ENCODE measurements around the gene FOXP1.

Gene FOXP1

GRCh38 chr3:71265365-71265915 lies 318.1 kb downstream of the FOXP1 start:
- DNase-seq (ENCODE audit: low read depth in 2 of 2), result no peak

DNA sequence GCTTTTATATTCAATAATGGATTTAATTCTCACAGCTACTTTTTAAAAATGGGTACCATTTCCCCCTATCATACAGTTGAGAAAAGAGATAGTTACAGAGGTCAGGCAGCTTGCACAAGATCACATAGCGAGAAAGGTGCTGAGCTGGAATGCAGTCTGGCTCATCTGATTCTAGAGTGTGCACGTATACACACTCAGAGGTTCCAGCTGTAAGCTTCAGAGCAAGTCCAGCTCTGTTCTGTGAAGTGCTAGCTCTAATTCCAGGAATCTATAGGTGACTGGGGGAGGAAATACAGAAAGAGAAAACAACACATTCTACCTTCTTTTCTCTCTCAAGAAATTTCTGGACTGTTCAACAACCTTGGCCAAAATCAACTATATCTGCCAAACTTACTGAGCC lies 318.7 kb downstream of the FOXP1 start:
- no peak for DNase-seq (ENCODE audit: low read depth in 2 of 2)

- no peak for DNase-seq (ENCODE audit: low read depth in 2 of 2)
Observed at GRCh38 chr3:71262364-71263265, 320.9 kb downstream of the FOXP1 start.

DNA sequence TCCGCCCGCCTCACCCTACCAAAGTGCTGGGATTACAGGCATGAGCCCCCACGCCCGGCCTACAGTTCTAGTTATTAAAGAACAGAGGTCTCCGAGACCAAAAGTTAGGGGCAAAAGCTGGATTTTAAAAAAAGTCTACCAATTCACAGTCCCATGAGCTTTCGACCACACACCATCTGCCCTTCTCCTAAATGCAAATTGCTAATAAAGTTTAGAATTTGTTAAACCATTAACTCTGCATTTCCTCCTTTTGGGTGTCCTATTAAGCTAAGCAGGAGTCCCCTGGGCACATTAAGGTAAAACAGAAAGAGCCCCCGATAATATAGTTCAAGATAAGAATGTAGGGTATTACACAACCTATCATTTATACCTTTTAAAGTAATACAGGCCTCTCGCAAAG lies 322.7 kb downstream of the FOXP1 start:
- no peak for DNase-seq (ENCODE audit: low read depth in 2 of 2)

DNA sequence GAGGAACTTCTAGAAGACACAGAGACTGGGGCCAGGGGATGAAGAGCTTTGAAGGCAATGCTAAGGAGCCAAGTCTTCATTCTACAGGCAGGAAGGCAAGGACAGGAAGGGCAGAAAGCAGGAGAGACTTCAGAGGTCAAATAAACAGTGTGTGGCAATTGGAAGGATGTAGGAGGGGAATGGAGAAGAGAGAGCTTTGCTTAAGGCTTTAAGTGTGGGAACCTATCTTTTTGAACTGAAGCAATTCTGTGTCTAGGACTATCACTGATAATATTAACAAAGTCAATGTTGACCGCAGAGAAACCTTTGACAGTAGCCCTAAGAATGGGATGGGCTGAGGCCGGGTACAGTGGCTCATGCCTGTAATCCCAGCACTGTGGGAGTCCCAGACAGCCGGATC lies 325.0 kb downstream of the FOXP1 start:
- DNase-seq (ENCODE audit: low read depth in 2 of 2), result no peak

GRCh38 chr3:71258116-71258515 lies 325.4 kb downstream of the FOXP1 start:
- no peak for DNase-seq (ENCODE audit: low read depth in 2 of 2)

DNA sequence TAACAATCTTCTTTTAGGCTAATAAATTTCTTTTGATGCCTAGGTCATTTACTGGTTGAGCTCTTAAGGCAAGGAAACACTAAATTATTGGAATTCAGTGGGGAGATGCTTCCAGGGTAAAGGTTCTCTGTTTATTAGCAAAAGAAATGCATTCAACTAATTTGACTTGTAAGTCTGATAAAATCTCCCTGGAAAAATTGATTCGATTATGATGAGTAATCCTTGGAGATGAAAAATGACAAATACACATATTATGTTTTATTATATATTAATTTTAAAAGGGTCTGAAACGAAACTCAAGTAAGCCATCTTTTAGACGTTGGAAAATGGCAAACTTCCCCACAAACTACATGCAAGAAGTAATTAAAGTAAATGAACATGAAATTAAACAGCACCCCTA lies 328.0 kb downstream of the FOXP1 start:
- no peak for DNase-seq (ENCODE audit: low read depth in 2 of 2)

GRCh38 chr3:71254281-71255057 lies 329.1 kb downstream of the FOXP1 start:
- DNase-seq (ENCODE audit: low read depth in 2 of 2), result no peak

DNA sequence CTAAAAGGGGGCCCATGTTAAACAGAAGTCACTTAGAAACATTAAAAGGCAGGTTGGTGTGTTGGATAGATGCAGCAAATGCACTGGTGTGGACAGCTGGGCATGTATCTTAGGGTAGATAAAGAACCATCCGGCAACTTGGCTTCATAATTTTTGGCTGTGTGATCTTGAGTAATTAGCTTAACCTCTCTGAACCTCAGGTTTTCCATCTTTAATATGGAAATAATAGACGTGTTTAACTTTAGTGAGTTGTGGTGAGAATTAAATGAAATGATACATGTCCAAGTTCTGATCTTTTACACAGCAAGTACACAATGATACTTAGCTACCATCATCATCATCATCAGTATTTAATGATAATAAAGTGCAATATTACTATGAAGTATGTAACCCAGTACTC lies 330.4 kb downstream of the FOXP1 start:
- no peak for DNase-seq (ENCODE audit: low read depth in 2 of 2)

- no peak for DNase-seq (ENCODE audit: low read depth in 2 of 2)
Observed at GRCh38 chr3:71252466-71252865, 331.1 kb downstream of the FOXP1 start.

DNA sequence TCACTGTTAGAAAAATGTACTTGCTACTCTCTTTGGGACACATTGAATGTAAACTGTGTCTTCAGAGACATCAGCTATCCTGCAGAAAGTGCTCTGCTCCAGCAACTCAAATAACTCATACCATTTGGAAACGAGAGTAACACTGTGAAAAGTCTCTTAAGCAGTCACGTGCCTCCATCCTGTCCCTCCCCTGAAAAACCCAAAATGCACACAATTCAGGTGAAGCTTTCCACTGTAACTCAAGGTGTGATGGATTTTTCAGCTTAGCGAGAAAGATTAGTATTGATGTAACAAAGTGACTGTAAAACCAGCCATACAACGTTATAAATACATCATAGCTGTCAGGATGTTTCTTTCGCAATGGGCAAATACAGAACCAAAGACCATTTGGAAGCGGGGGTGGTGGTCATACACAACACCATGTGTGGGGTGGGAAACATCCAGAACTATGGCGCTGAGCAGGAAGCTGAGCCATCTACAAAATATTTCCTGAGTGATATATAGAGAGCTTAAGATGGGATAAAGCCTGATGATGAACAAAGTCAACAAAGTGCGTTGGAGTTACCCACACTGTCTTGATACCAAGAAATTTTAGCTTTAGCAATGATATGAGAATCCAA lies 332.3 kb downstream of the FOXP1 start:
- no peak for DNase-seq (ENCODE audit: low read depth in 2 of 2)

- no peak for DNase-seq (ENCODE audit: low read depth in 2 of 2)
Observed at GRCh38 chr3:71250026-71250425, 333.5 kb downstream of the FOXP1 start.

DNA sequence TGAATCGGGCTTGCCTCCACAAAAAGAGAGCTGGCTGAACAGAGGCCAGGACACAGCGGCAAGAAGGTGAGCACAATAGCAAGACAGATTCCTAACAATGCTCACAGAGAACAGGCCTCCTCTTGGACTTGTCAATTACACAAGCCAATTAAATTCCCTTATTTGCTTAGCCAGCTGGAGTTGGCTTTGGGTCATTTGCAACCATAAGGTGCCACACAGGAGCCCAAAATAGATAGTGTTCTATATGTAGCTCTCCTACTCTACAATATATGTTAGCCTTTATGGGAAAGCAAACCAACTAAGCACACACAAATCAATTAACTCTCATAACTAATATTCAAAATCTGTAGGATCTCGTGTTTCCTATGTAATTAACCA lies 335.6 kb downstream of the FOXP1 start:
- no peak for DNase-seq (ENCODE audit: low read depth in 2 of 2)

DNA sequence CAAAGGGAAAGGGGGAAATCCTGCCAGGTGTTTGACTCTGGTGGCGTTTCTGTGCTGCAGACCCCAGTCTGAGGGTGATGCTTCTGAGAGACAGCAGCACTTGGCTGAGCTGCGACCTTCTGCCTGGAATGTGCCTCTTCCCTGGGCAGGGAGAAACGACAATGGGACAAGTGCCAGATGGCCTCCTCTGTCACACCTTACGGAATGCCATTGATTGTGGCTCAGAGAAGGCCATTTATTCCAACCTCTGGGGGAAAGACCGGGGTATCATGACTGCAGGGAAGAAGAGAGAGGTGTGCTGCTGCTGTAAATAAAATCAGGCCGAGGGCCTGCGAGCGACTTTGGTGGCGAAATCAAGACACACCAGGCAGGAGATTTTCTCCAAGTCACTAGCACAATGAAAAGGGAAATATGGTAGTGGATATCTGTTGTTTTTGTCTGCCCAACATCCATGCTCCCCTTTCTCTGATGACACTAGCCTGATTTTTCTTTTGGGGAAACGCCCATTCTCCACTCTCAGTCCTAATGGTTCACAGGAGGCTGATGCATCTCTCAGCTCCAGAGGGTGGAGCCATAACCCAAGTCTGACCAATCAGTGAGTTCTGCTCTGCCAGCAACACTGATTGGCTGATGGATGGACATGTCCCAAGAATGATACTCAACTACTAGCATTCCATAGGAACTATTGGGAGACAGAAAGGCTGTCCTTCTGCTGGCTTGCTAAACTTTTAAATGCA lies 336.1 kb downstream of the FOXP1 start:
- no peak for DNase-seq (ENCODE audit: low read depth in 2 of 2)

- DNase-seq (ENCODE audit: low read depth in 2 of 2), result no peak
Observed at GRCh38 chr3:71245971-71246880, 337.3 kb downstream of the FOXP1 start.

DNA sequence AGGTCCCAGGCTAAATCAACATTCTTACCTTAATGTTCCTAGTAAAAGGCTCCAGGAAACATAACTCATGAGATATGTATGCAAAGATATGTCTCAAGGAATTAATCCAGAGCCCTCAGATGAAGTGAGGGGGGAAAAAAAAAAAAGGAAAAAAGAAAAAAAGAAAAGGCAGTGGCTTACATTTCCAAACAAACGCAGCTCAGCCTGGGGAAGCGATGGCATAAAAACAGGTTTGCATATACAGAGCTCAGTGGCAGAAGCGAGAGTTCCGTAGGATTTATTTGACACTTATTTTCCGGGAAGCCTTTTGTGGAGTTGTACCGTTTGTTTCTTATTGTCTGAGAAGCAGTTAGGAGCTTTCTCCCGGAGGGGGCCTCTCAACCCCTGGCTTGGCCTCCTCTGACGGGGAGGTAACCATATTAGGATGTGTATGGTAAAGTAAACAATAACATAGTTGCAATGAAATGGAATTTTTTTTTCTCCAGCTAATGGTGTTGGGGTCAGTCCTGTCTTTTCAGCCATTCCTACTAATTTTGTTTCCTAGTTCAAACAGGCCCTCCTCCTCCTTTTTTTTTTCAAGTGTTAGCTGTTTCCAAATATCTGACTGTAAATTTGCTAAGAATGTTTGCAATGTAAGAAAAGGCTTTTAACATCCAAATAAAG lies 338.6 kb downstream of the FOXP1 start:
- no peak for DNase-seq (ENCODE audit: low read depth in 2 of 2)

DNA sequence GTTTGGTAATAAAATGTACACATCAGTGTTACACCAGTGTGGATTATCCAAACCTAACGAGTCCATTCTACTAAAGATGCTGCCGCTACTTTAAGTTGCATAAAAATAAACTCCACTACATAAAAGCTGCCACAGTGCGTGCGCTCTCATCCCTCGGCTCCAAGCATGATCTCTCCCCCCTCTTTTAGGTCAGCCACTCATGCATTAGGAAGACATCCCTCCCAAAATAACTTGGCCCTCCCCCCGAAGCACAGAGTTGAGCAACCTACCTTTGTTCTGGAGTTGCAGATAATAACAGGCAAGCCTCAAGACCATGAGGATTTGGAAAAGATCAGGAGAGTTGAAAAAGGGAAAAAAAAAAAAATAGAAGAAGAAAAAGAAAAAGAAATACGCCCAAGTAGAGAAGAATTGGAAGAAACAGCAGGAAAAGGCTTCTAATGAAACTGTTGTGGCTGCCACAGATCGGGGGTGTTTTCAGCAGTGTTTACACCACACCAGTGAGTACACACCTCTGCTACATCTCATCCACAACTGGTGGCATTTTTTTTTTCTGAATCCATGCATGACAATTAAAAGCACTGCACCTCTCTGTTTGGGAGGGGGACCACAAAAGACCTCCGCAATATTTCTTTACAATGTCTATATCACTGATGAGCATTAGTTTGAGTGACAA lies 339.2 kb downstream of the FOXP1 start:
- DNase-seq (ENCODE audit: low read depth in 2 of 2), result no peak

DNA sequence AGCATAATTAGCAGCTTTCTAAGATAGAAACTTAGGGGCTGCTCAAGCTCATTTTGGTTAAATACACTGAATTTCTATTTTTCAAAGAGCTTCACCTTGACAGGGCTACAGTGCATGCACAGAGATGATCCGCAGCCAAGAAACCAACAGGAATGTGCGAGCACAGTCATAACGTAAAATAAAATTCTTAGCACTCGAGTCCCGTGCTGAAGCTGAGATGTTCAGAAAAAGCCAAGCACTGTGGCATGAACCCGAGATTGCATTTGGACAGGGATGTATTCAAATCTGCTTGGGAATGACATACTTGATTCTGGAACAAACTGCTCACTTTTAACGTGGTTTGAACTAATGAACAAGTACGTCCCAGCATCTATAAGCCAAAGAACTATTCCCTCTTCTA lies 340.3 kb downstream of the FOXP1 start:
- no peak for DNase-seq (ENCODE audit: low read depth in 2 of 2)

DNA sequence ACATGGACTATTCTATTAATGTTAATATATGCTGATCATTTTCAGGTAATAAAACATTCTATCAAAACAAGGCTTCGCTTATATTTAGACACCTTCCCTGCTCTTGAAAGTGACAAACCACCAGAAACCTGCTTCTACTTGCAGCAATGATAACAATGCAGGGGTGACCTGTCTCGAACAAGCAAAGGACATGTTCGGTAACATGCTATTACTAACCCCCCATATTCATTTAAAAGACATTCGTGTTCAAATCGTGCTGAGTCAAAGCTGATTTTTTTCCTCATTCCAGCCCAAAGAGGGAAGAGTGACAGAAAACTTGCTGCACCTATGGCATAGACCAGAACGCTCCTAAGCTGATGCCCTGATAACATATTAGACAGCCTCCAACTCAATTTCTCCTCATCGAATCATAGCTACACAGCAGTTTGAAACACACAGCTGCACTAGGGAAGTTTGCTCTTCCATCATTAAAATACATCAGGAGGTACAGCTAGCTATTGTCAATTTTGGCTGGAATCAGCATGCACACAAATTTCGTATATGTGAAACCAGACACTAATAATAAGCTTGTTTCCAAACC lies 341.5 kb downstream of the FOXP1 start:
- no peak for DNase-seq (ENCODE audit: low read depth in 2 of 2)
